Liver (tissue), 9 donors: ENCODE measurements around the gene THADA. TPM values are rescaled to one million over a fixed set of nuclear protein-coding genes. Genes with fewer than 3 reads are reported as not detected.

Experiments
- DNase-seq: peaks from one replicate; pipeline ENCODE4 v3.0.0-alpha.2; 2017; ENCODE audit warnings: low spot score
- H3K27ac ChIP-seq, 2 donors: one replicate each; pipeline ENCODE4 v1.7.0; 2013; ENCODE audit warnings: inconsistent platforms in 2 of 2, low read length in 2 of 2, control low read depth in 1 of 2, low read depth in 1 of 2, mild to moderate bottlenecking in 1 of 2
- H3K27me3 ChIP-seq, 4 donors: one replicate each; pipeline versions ENCODE4 v1.6.1 to v1.7.0; 2013; ENCODE audit warnings: low read length in 3 of 4, inconsistent platforms in 1 of 4, mild to moderate bottlenecking in 1 of 4, moderate library complexity in 1 of 4; ENCODE audit not compliant: control insufficient read depth in 4 of 4, insufficient read depth in 4 of 4
- H3K36me3 ChIP-seq, 4 donors: one replicate each; pipeline versions ENCODE4 v1.6.1 to v1.7.0; 2013; ENCODE audit warnings: low read length in 3 of 4, mild to moderate bottlenecking in 3 of 4, low read depth in 1 of 4, moderate library complexity in 1 of 4; ENCODE audit not compliant: control insufficient read depth in 4 of 4, insufficient read depth in 3 of 4
- H3K4me1 ChIP-seq, 4 donors: one replicate each; pipeline versions ENCODE4 v1.6.1 to v1.7.0; 2013; ENCODE audit warnings: low read length in 3 of 4, mild to moderate bottlenecking in 3 of 4, moderate library complexity in 1 of 4; ENCODE audit not compliant: control insufficient read depth in 4 of 4, insufficient read depth in 4 of 4
- H3K4me3 ChIP-seq, 3 donors: one replicate each; pipeline versions ENCODE4 v1.6.1 to v1.7.0; 2013; ENCODE audit warnings: low read length in 3 of 3, control low read depth in 1 of 3, low read depth in 1 of 3, mild to moderate bottlenecking in 1 of 3
- H3K9ac ChIP-seq, 2 donors: one replicate each; pipeline ENCODE4 v1.7.0; 2013; ENCODE audit warnings: low read length in 2 of 2, mild to moderate bottlenecking in 2 of 2, moderate library complexity in 2 of 2, control low read depth in 1 of 2, low read depth in 1 of 2
- H3K9me3 ChIP-seq, 4 donors: one replicate each; pipeline versions ENCODE4 v1.6.1 to v1.7.0; 2013; ENCODE audit warnings: low read length in 3 of 4; ENCODE audit not compliant: control insufficient read depth in 4 of 4
- EGR1 ChIP-seq, 2 donors: IDR thresholded peaks; 2 replicates each; pipeline ENCODE4 v1.6.1; 2016 to 2018; ENCODE audit warnings: antibody characterized with exemption in 2 of 2, low read depth in 2 of 2
- FOXA1 ChIP-seq: IDR thresholded peaks from 2 replicates; pipeline ENCODE4 v1.6.1; 2016; ENCODE audit warnings: antibody characterized with exemption
- FOXA2 ChIP-seq: IDR thresholded peaks from 2 replicates; pipeline ENCODE4 v1.6.1; 2016; ENCODE audit warnings: antibody characterized with exemption
- GABPA ChIP-seq, 2 donors: IDR thresholded peaks in 1 of 2; conservative IDR thresholded peaks in 1 of 2; 2 replicates each; pipeline ENCODE4 v1.6.1; 2016; ENCODE audit warnings: antibody characterized with exemption in 2 of 2, mild to moderate bottlenecking in 1 of 2, moderate library complexity in 1 of 2
- HNF4G ChIP-seq: IDR thresholded peaks from 2 replicates; pipeline ENCODE4 v1.6.1; 2016; ENCODE audit warnings: antibody characterized with exemption
- JUND ChIP-seq, 2 donors: IDR thresholded peaks; 2 replicates each; pipeline ENCODE4 v1.6.1; 2016; ENCODE audit warnings: antibody characterized with exemption in 2 of 2
- NR2F2 ChIP-seq: IDR thresholded peaks from 2 replicates; pipeline ENCODE4 v1.6.1; 2016; ENCODE audit warnings: antibody characterized with exemption
- RAD21 ChIP-seq, 2 donors: IDR thresholded peaks; 2 replicates each; pipeline ENCODE4 v1.6.1; 2016; ENCODE audit warnings: antibody characterized with exemption in 2 of 2, mild to moderate bottlenecking in 2 of 2
- RXRA ChIP-seq, 2 donors: IDR thresholded peaks; 2 replicates each; pipeline ENCODE4 v1.6.1; 2017 to 2018; ENCODE audit warnings: antibody characterized with exemption in 2 of 2, mild to moderate bottlenecking in 1 of 2
- SP1 ChIP-seq: IDR thresholded peaks from 2 replicates; pipeline ENCODE4 v1.6.1; 2018; ENCODE audit warnings: antibody characterized with exemption, mild to moderate bottlenecking
- TAF1 ChIP-seq: conservative IDR thresholded peaks from 2 replicates; pipeline ENCODE4 v1.6.1; 2016; ENCODE audit warnings: antibody characterized with exemption, mild to moderate bottlenecking
- YY1 ChIP-seq: IDR thresholded peaks from 2 replicates; pipeline ENCODE4 v1.6.1; 2016; ENCODE audit warnings: antibody characterized with exemption, mild to moderate bottlenecking
- WGBS: extraction: QIAGEN DNeasy Blood & Tissue Kit; methylation state at CpG from one replicate; pipeline ENCODE4 v1.1.7; 2013; 5-methylcytosine and 5-hydroxymethylcytosine counted together
- polyA plus RNA-seq, 2 donors: library from polyadenylated mRNA; stranded (reverse) in 1 of 2; unstranded in 1 of 2; fragments of 200-250 nt in 1 of 2; fragments of >200 nt in 1 of 2; fragmentation: Nextera tagmentation in 1 of 2; extraction: Ambion mirVana in 1 of 2; gene quantifications; one replicate each; pipeline versions ENCODE4 v1.2.1 to v1.2.3, GENCODE V29; 2013 to 2015
- total RNA-seq, 2 donors: library from RNA; depleted of rRNA; stranded (reverse); fragments of >200 nt; gene quantifications; one replicate each; pipeline ENCODE4 v1.2.3, GENCODE V29; 2014
- TF ChIP-seq, protein P1 (sequence below): fragments of 150-350 bp; IDR thresholded peaks from 2 replicates; pipeline ENCODE4 v1.5.1; 2017; ENCODE audit warnings: improper control_type of control experiment, low read depth, low read length; ENCODE audit not compliant: missing input control
- TF ChIP-seq, protein P2 (sequence below): IDR thresholded peaks from 2 replicates; pipeline ENCODE4 v1.6.1; 2016; ENCODE audit warnings: antibody characterized with exemption
- TF ChIP-seq, protein P3 (sequence below): IDR thresholded peaks from 2 replicates; pipeline ENCODE4 v1.6.1; 2016; ENCODE audit warnings: antibody characterized with exemption, mild to moderate bottlenecking
- TF ChIP-seq, protein P4 (sequence below): IDR thresholded peaks from 2 replicates; pipeline ENCODE4 v1.6.1; 2016; ENCODE audit warnings: antibody characterized with exemption
- TF ChIP-seq, protein P5 (sequence below): IDR thresholded peaks from 2 replicates; pipeline ENCODE4 v1.6.1; 2016; ENCODE audit warnings: antibody characterized with exemption
- donor health status: healthy.
- donor health status: healthy.
- donor health status: healthy.
- donor health status: healthy.
- donor health status: healthy.

Gene THADA
- total and polyA plus RNA-seq, 4 donors, result 12.0 to 37.2 (median 22.3) TPM

DNA sequence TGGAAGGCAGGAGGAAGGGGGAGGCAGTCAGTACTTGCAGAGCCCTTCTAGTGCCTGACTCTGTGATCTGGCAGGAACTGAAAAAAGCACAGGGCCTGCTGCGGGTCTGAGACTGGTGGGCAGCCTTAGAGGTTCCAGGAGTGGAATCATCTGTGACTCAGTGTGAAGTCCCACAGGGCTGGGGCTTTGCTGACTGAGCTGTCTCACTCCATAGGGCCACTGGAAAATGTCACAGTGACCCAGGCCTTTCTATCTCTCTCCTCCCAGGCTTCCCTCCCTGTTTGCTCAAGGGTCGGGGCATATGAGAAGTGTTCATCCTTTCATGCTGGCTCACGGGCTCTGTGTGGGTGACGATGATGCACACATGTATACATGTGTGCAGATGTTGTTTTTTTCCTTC, 322.3 kb downstream of the THADA start:
- Histone ChIP-seq H3K4me3 (no peak overlapping the region), H3K27me3 (no peaks in the 10 kb centered on the region), H3K9ac (no peak overlapping the region), H3K4me1 (peaks cover 7 to 22% (median 17%) of the 10 kb centered on the region in 4 donors), H3K9me3 (no peaks in the 10 kb centered on the region), H3K36me3 (peaks cover 0 to 5% (median 0%) of the 10 kb centered on the region in 4 donors), H3K27ac (no peak overlapping the region)
- DNase-seq, result no peak
- TF ChIP-seq FOXA1, result no peak
- TF ChIP-seq RXRA (IDR thresholded peaks at IDR 0.05), result no peak
- no peak for TF ChIP-seq EGR1 (IDR thresholded peaks at IDR 0.05; ENCODE audit: low read depth in 2 of 2)
- TF ChIP-seq SP1, result no peak
- TF ChIP-seq JUND (IDR thresholded peaks at IDR 0.05), result no peak
- no peak for TF ChIP-seq RAD21 (IDR thresholded peaks at IDR 0.05)
- TF ChIP-seq, protein P1, sequence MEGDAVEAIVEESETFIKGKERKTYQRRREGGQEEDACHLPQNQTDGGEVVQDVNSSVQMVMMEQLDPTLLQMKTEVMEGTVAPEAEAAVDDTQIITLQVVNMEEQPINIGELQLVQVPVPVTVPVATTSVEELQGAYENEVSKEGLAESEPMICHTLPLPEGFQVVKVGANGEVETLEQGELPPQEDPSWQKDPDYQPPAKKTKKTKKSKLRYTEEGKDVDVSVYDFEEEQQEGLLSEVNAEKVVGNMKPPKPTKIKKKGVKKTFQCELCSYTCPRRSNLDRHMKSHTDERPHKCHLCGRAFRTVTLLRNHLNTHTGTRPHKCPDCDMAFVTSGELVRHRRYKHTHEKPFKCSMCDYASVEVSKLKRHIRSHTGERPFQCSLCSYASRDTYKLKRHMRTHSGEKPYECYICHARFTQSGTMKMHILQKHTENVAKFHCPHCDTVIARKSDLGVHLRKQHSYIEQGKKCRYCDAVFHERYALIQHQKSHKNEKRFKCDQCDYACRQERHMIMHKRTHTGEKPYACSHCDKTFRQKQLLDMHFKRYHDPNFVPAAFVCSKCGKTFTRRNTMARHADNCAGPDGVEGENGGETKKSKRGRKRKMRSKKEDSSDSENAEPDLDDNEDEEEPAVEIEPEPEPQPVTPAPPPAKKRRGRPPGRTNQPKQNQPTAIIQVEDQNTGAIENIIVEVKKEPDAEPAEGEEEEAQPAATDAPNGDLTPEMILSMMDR, result no peak
- no peak for TF ChIP-seq NR2F2
- TF ChIP-seq, protein P2, sequence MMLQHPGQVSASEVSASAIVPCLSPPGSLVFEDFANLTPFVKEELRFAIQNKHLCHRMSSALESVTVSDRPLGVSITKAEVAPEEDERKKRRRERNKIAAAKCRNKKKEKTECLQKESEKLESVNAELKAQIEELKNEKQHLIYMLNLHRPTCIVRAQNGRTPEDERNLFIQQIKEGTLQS, result no peak
- no peak for TF ChIP-seq HNF4G
- no peak for TF ChIP-seq YY1
- TF ChIP-seq GABPA (IDR thresholded peaks at IDR 0.05 in 1 of 2, conservative IDR thresholded peaks at IDR 0.05 in 1 of 2), result no peak
- no peak for TF ChIP-seq FOXA2
- TF ChIP-seq, protein P3, sequence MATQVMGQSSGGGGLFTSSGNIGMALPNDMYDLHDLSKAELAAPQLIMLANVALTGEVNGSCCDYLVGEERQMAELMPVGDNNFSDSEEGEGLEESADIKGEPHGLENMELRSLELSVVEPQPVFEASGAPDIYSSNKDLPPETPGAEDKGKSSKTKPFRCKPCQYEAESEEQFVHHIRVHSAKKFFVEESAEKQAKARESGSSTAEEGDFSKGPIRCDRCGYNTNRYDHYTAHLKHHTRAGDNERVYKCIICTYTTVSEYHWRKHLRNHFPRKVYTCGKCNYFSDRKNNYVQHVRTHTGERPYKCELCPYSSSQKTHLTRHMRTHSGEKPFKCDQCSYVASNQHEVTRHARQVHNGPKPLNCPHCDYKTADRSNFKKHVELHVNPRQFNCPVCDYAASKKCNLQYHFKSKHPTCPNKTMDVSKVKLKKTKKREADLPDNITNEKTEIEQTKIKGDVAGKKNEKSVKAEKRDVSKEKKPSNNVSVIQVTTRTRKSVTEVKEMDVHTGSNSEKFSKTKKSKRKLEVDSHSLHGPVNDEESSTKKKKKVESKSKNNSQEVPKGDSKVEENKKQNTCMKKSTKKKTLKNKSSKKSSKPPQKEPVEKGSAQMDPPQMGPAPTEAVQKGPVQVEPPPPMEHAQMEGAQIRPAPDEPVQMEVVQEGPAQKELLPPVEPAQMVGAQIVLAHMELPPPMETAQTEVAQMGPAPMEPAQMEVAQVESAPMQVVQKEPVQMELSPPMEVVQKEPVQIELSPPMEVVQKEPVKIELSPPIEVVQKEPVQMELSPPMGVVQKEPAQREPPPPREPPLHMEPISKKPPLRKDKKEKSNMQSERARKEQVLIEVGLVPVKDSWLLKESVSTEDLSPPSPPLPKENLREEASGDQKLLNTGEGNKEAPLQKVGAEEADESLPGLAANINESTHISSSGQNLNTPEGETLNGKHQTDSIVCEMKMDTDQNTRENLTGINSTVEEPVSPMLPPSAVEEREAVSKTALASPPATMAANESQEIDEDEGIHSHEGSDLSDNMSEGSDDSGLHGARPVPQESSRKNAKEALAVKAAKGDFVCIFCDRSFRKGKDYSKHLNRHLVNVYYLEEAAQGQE, result no peak
- no peak for TF ChIP-seq TAF1
- TF ChIP-seq, protein P4, sequence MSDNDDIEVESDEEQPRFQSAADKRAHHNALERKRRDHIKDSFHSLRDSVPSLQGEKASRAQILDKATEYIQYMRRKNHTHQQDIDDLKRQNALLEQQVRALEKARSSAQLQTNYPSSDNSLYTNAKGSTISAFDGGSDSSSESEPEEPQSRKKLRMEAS, result no peak
- TF ChIP-seq, protein P5, sequence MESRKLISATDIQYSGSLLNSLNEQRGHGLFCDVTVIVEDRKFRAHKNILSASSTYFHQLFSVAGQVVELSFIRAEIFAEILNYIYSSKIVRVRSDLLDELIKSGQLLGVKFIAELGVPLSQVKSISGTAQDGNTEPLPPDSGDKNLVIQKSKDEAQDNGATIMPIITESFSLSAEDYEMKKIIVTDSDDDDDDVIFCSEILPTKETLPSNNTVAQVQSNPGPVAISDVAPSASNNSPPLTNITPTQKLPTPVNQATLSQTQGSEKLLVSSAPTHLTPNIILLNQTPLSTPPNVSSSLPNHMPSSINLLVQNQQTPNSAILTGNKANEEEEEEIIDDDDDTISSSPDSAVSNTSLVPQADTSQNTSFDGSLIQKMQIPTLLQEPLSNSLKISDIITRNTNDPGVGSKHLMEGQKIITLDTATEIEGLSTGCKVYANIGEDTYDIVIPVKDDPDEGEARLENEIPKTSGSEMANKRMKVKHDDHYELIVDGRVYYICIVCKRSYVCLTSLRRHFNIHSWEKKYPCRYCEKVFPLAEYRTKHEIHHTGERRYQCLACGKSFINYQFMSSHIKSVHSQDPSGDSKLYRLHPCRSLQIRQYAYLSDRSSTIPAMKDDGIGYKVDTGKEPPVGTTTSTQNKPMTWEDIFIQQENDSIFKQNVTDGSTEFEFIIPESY, result no peak
- 88% methylated on average over 4 of the region's 4 CpGs for WGBS
